DMS153 (cell line): ENCODE results near the gene TSHZ3.

Experiments
- DNase-seq: peaks from one replicate; lab custom pipeline; 2025; lab: John Stamatoyannopoulos, UW

TSHZ3 gene

DNA sequence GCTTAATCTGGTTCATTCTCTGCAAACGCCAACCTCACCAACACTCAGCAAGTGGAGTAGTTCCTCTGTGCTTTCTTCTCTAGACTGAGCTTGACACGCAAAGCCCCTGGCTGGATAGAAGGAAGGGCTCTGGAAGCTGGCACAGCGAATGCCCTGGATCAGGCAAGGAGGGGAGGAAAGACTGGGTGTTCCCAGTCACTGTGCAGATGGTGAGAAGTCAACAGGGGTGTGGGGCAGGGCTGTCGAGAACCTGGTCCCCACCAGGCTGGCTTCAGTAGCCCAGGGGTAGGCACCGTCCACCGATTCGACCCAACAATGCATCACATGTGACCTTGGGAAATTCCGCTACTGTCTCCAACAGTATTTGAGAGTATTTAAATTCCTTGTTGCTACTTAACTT, 65.5 kb downstream of the TSHZ3 start:
- DNase-seq = no peak

- no peak for DNase-seq
These were observed 66.9 kb downstream of the TSHZ3 start for GRCh38 chr19:31282346-31282745.

DNA sequence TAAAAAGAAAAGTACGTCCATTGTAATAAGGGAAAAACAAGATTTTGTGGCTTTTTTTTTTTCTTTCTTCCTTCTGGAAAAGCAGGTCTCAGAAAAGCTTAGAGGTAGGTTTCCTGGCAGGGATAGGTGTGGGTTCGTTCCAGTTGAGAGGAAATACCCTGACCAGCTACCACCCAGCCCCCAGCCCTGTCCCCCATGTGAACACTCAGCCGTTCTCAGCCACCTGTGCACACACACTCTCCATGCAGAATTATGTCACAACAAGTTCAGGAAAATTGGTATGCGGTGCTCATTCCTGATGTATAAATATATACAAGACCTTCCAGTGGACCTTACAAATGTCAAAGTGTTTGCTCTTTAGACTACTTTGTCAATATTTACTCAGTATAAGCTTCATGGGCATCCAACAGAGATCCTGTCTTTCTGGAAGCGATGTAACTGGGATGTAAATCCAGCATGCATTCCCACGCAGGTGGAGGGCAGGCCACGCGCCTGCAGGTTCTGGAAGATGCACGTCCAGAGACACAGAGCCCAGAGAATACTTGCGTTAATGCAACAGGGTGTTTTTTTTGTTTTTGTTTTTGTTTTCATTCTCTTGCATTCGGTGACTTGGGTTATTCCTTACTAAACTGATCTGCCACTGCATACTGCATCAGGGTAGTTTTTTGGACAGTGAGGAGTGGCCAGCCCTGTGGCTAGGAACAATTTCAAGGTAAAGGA, 68.8 kb downstream of the TSHZ3 start:
- no peak for DNase-seq

DNA sequence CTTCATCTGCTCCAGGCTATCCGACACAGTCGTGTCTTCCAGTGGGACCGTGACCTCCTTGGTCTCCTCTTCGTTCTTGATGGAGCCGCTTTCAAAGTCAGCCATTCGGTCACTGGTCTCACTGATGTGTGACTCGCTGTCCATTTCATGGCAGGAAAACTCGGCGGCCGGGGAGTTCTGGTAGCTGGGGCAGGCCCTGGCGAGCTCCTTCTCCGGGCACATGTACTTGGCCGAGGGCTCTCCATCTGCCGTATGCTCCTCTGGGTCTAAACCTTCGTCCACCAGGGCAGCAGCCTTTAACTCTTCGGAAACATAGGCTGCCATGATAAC, 69.8 kb downstream of the TSHZ3 start:
- DNase-seq = no peak

- no peak for DNase-seq
These were observed 70.4 kb downstream of the TSHZ3 start for GRCh38 chr19:31278555-31279435.

GRCh38 chr19:31277516-31277915, 71.7 kb downstream of the TSHZ3 start:
- no peak for DNase-seq

- no peak for DNase-seq
These were observed 72.4 kb downstream of the TSHZ3 start for GRCh38 chr19:31276831-31277230.

DNA sequence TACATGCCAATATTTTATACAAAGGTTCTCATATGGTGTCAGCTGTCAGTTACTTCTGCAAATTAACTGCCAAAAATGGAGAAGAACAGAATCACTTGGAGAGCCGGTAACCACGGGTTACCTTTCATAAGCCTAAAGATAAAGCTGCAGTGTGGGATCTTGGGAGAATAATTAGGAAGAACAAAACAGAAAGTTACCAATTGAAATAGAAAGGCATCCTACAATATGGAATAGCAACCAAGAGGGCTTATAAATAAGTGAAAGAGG, 74.2 kb downstream of the TSHZ3 start:
- DNase-seq = no peak

GRCh38 chr19:31274251-31275067, 74.8 kb downstream of the TSHZ3 start:
- DNase-seq = no peak

GRCh38 chr19:31272583-31273106, 76.6 kb downstream of the TSHZ3 start:
- no peak for DNase-seq

DNA sequence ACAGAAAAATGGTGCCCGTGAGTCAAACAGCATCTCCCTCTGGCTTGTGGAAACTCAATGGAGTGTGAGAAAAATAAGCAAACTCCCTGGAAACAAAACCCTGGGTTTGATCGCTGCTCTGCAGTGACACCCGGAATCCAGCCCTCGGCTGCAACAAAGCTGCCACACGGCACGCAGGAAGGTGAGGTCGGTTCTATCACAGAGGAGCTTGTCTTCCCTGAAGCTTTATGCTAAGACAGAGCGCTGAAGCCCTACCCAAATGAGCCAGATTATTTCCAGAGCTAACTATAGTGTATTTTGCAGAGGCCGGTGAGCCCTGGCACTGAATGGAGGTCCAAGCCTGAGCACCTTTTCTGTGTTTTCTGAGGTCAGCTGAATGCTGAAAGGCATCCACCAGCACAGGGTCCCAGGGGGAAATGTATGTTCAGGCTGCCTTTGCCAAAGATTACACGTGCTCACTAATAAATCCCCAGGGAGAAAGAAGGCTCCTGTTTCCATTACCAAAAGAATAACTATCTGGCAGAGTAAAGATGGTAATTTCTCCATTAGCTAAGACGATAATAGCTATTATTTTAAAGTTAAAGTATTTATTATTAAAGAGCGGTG, 77.8 kb downstream of the TSHZ3 start:
- DNase-seq = no peak

DNA sequence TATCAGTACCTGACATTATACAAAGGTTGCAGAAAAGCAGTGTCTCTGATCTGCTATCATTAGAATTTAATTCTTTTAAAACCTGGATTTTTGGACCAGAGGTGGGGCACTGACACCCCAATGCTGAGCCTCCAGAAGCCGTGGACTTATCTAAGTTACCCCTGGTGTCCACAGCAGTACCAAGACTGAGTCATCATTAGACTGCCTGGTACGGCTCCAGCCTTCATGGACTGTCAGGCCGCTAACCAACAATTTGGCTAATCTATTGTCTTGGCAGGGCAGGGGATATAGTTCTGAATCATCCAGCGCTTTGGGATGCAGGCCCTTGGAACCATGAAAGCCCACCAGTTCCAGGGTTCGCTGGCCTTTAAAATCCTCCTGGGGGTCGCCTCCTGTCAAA, 78.3 kb downstream of the TSHZ3 start:
- DNase-seq = no peak

DNA sequence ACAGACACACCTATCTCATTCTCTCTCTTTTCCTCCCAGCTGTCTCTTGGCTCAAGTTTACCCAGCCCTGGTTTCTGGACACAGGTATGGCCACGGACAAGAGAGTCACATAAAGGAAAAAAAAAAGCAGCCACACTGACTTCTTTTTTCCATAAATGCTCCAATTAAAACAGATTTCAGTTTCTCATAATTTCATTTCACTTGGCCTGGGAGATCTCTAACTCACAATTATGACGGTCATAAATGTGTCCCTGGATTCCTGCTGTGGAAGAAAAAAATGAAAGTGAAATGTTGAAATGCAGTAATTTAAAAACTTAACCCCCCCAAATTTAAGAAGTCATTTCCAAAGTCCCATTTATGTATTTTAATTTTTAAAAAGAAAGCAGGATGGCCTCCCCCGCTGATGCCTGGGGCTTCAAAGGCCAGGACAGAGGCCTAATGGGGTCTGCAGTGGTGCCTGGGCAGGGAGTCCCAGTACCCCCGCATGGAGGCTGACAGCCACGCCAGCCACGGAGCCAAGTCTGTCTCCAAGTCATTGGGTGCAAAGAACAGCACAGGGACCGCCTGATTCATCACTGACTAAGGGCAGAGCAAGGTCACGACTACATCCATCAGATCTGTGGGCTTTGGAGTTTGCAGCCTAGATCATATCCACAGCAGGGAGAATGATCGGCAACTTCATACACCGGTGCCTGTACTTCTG, 79.7 kb downstream of the TSHZ3 start:
- no peak for DNase-seq

GRCh38 chr19:31268751-31269383, 80.4 kb downstream of the TSHZ3 start:
- no peak for DNase-seq

DNA sequence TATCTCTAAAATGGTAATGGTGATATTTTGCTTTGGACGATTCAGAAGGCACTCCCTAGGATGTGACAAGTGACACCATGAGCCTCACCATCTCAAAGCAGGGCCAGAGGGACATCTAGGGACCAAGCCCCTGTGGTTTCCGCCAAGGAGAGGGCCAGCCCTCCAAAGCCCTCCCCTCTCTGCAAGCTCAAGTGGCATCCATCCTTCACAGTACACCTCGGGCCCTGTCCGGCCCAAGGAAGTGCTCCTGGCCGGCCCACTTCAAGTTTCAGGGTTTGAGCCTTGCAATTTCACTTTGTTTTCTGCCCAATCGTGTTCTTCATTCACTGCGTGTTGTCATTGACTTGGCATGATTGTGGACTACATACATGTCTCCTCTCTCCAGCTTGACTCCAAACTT, 82.5 kb downstream of the TSHZ3 start:
- DNase-seq = no peak

- no peak for DNase-seq
These were observed 83.0 kb downstream of the TSHZ3 start for GRCh38 chr19:31266196-31266595.

GRCh38 chr19:31264041-31264778, 85.0 kb downstream of the TSHZ3 start:
- DNase-seq = no peak

- DNase-seq = no peak
These were observed 85.9 kb downstream of the TSHZ3 start for GRCh38 chr19:31263328-31263727.

- no peak for DNase-seq
These were observed 86.5 kb downstream of the TSHZ3 start for GRCh38 chr19:31262725-31263191.

- DNase-seq = no peak
These were observed 87.5 kb downstream of the TSHZ3 start for GRCh38 chr19:31261603-31262212.
